Spleen (tissue), 11 donors: Measurements from ENCODE around the gene NT5DC4. TPM values are rescaled to one million over a fixed set of nuclear protein-coding genes. Genes with fewer than 3 reads are reported as not detected.

Experiments used
- DNase-seq: peaks from one replicate; pipeline ENCODE4 v3.0.0-alpha.2; 2020
- H3K27ac ChIP-seq, 8 donors: fragments of 200-600 bp; sonication (generic) in 7 of 8; 1 replicate in 4 of 8; 2 replicates in 4 of 8; pipeline versions ENCODE4 v1.5.0 to v1.8.0; 2016 to 2021; ENCODE audit warnings: inconsistent platforms in 4 of 8, mild to moderate bottlenecking in 4 of 8, moderate library complexity in 1 of 8
- H3K27me3 ChIP-seq, 7 donors: fragments of 200-600 bp; sonication (generic) in 6 of 7; replicated peaks in 1 of 7; 1 replicate in 4 of 7; 2 replicates in 3 of 7; pipeline versions ENCODE4 v1.5.0 to v1.8.0; 2016 to 2021; ENCODE audit warnings: inconsistent platforms in 3 of 7, mild to moderate bottlenecking in 1 of 7
- H3K36me3 ChIP-seq, 6 donors: fragments of 200-600 bp; sonication (generic) in 5 of 6; 1 replicate in 4 of 6; 2 replicates in 2 of 6; pipeline versions ENCODE4 v1.5.0 to v1.8.0; 2016 to 2021; ENCODE audit warnings: inconsistent platforms in 2 of 6
- H3K4me1 ChIP-seq, 6 donors: fragments of 200-600 bp; sonication (generic) in 5 of 6; 1 replicate in 3 of 6; 2 replicates in 3 of 6; pipeline versions ENCODE4 v1.5.0 to v1.8.0; 2016 to 2021; ENCODE audit warnings: inconsistent platforms in 3 of 6
- H3K4me3 ChIP-seq, 8 donors: fragments of 200-600 bp; sonication (generic) in 7 of 8; 1 replicate in 4 of 8; 2 replicates in 4 of 8; pipeline versions ENCODE4 v1.5.0 to v1.8.0; 2016 to 2021; ENCODE audit warnings: inconsistent platforms in 4 of 8, mild to moderate bottlenecking in 4 of 8, moderate library complexity in 2 of 8
- H3K9me3 ChIP-seq, 8 donors: fragments of 200-600 bp; sonication (generic) in 7 of 8; 1 replicate in 4 of 8; 2 replicates in 4 of 8; pipeline versions ENCODE4 v1.5.0 to v1.8.0; 2016 to 2021; ENCODE audit warnings: inconsistent platforms in 4 of 8
- CTCF ChIP-seq, 11 experiments: fragments of 200-600 bp in 7 of 11; fragments of 450-650 bp in 4 of 11; sonication (generic) in 4 of 11; IDR thresholded peaks in 8 of 11; conservative IDR thresholded peaks in 3 of 11; 1 replicate in 7 of 11; 2 replicates in 4 of 11; pipeline versions ENCODE4 v1.4.0 to v1.8.0; 2016 to 2021; ENCODE audit warnings: antibody characterized with exemption in 11 of 11, inconsistent platforms in 4 of 11, mild to moderate bottlenecking in 1 of 11
- POLR2A ChIP-seq, 3 donors: fragments of 450-650 bp; IDR thresholded peaks; one replicate each; pipeline ENCODE4 v1.5.1; 2017; ENCODE audit warnings: antibody characterized with exemption in 3 of 3, mild to moderate bottlenecking in 1 of 3
- POLR2AphosphoS5 ChIP-seq, 3 donors: sonication (generic); formaldehyde crosslinking; IDR thresholded peaks; one replicate each; pipeline ENCODE4 v1.5.1; 2017; ENCODE audit warnings: antibody characterized with exemption in 3 of 3
- WGBS, 5 donors: extraction: QIAGEN DNeasy Blood & Tissue Kit in 3 of 5; methylation state at CpG; one replicate each; pipeline versions ENCODE4 v1.1.5 to v1.1.7; 2013 to 2018; 5-methylcytosine and 5-hydroxymethylcytosine counted together
- intact Hi-C: fragments of 100-400 bp; cut with DNase I; formaldehyde crosslinking; loops from one replicate; pipeline ENCODE4 v1.15.0; 2023; ENCODE audit warnings: low total_unique reads
- polyA plus RNA-seq, 3 donors: library from polyadenylated mRNA; stranded (reverse); fragments of 200-250 nt; gene quantifications; one replicate each; pipeline ENCODE4 v1.2.1, GENCODE V29; 2013
- total RNA-seq, 7 donors: library from RNA; depleted of rRNA in 3 of 7; stranded (reverse); fragments of >200 nt in 3 of 7; fragmentation: NEBNext Ultra II Directional in 4 of 7; extraction: Animal tissue kit (Norgen Biotek cat#: 25700) in 4 of 7; gene quantifications; one replicate each; pipeline versions ENCODE4 v1.1.0 to v1.2.1, GENCODE V29; 2016 to 2021
- donor health status: healthy with polysubstance abuse.
- donor health status: DM: no; HTN: no; CAD: no; lungs with moderate emphysema.
- donor health status: DM: no; HTN: no; CAD: no.
- donor health status: Bipolar disorder and iron deficiency.
- donor health status: healthy.
- donor health status: DM: no; HTN: no; CAD: no.
- donor health status: DM: yes; HTN: yes; CAD: no.

The NT5DC4 gene
- total and polyA plus RNA-seq, 10 donors = 0.28 to 3.8 (median 1.6) TPM

- H3K9me3 ChIP-seq = no peaks in the 10 kb centered on the region
- H3K4me1 ChIP-seq = peaks cover 4 to 41% (median 12%) of the 10 kb centered on the region in 6 donors
- no peaks in the 10 kb centered on the region for H3K36me3 ChIP-seq
- no peak for DNase-seq
- 77 to 83% (median 79%) methylated on average over 3 of the region's 3 CpGs for WGBS, 5 donors
- intact Hi-C loops = no loop called here
- no peak overlapping the region for H3K4me3 ChIP-seq
- TF ChIP-seq POLR2A (IDR thresholded peaks at IDR 0.05) = no peak
- TF ChIP-seq POLR2AphosphoS5 (IDR thresholded peaks at IDR 0.05) = no peak
- TF ChIP-seq CTCF (IDR thresholded peaks at IDR 0.05 in 8 of 11, conservative IDR thresholded peaks at IDR 0.05 in 3 of 11) = no peak
- H3K27me3 ChIP-seq = no peaks in the 10 kb centered on the region
- H3K27ac ChIP-seq = no peak overlapping the region
These were observed 41.3 kb upstream of the NT5DC4 start for GRCh38 chr2:112679484-112679883.

DNA sequence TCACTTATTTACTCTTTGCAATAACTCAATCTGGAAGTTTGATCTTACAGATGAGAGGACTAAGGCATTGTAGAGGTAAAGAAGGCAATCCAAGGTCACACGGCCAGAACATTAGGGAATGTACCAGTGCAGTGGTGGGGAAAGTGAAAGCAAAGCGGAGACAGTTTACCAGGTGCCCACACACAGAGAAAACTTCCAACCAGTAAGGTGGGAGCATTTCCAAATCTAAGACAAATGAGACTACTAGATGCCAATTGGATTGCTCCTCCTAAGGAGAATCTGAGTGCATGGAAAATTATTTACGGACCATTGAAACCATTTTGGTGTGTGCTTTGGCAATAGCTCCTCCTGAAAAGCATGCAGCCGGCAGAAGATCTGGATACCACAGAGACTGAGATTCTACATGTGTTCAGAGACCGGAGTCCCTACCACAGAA is 40.1 kb upstream of the NT5DC4 start:
- Histone ChIP-seq H3K4me3 (no peak overlapping the region), H3K27ac (no peak overlapping the region), H3K36me3 (no peaks in the 10 kb centered on the region), H3K27me3 (no peaks in the 10 kb centered on the region), H3K9me3 (no peaks in the 10 kb centered on the region), H3K4me1 (peaks cover 4 to 42% (median 13%) of the 10 kb centered on the region in 6 donors)
- intact Hi-C loops = no loop called here
- 76 to 87% (median 81%) methylated on average over 5 of the region's 5 CpGs for WGBS, 5 donors
- DNase-seq = no peak
- no peak for TF ChIP-seq POLR2A (IDR thresholded peaks at IDR 0.05)
- TF ChIP-seq CTCF (IDR thresholded peaks at IDR 0.05 in 8 of 11, conservative IDR thresholded peaks at IDR 0.05 in 3 of 11) = no peak
- no peak for TF ChIP-seq POLR2AphosphoS5 (IDR thresholded peaks at IDR 0.05)

DNA sequence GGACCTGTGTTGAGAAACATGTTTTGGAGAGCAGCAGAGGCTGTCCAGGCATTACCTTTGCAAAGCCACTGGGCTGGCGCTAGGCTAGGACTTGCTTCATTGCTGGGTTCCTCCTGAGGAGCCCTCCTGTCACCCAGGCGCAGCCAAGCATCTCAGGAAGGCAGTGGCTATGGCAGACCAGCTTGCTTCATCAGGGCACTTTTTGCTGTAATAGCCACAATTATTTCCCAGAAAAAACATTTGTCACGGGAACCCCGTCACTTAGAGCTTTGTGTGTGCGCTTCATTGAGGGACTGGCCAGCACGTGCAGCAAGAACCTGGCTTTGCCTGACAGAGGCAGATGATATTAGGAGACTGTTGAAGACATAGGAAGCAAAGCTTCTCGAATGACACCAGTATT is 38.7 kb upstream of the NT5DC4 start:
- no peak overlapping the region for H3K4me3 ChIP-seq
- peak; percentile 83 for DNase-seq
- TF ChIP-seq POLR2AphosphoS5 (IDR thresholded peaks at IDR 0.05) = no peak
- TF ChIP-seq POLR2A (IDR thresholded peaks at IDR 0.05) = no peak
- TF ChIP-seq CTCF (IDR thresholded peaks at IDR 0.05 in 8 of 11, conservative IDR thresholded peaks at IDR 0.05 in 3 of 11) = no peak
- peaks cover 7 to 53% (median 17%) of the 10 kb centered on the region in 6 donors for H3K4me1 ChIP-seq
- intact Hi-C loops = no loop called here
- peak overlapping the region in 2 of 8 donors; percentile 17 to 35 for H3K27ac ChIP-seq
- H3K36me3 ChIP-seq = no peaks in the 10 kb centered on the region
- no peaks in the 10 kb centered on the region for H3K27me3 ChIP-seq
- no peaks in the 10 kb centered on the region for H3K9me3 ChIP-seq
- WGBS, 5 donors = 50 to 83% (median 69%) methylated on average over 3 to 7 of the region's 7 CpGs

DNA sequence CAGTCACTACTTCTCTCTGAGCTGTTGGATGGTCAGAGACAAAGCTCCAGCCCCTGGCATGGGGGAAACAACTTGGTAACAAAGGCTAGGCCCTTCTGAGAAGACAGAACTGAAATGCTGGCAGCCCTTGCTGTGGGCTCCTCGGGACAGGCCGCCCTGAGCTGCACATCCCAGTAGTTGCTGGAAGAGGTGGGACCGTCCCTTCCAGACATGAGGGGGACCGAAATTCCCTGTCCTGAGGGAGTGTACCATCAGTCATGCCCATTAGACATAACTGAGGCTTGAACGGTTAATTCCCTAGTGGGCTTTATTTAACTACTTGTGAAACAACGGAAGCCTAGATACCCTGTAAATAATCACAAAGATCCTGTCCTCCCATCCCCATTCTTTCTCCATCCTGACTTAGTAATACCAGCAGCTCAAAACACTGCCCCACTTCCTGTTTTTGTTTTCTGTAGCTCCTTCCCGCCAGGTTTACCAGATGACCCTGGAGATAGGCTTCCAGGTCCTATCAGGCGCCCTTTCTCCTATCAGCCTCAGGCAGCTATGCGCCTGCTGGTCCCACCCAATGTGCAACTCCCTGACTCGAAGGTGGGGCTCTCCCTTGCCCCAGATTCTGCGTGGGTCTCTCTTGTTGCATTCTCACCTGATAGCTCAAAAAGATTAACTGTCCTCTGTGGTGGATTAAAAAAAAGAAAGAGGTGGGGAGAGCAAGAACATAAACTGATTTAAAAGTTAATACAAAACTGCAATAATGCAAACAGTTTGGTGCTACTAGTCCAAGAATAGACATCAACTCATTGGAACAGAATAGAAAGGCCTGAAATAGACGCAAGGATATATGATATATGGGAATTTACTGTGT is 37.0 kb upstream of the NT5DC4 start:
- no peaks in the 10 kb centered on the region for H3K27me3 ChIP-seq
- intact Hi-C loops = no loop called here
- DNase-seq = no peak
- no peak overlapping the region for H3K4me3 ChIP-seq
- WGBS, 5 donors = 71 to 82% (median 74%) methylated on average over 12 of the region's 12 CpGs
- no peaks in the 10 kb centered on the region for H3K9me3 ChIP-seq
- H3K36me3 ChIP-seq = no peaks in the 10 kb centered on the region
- TF ChIP-seq POLR2AphosphoS5 (IDR thresholded peaks at IDR 0.05) (no peak), POLR2A (IDR thresholded peaks at IDR 0.05) (no peak), CTCF (IDR thresholded peaks at IDR 0.05 in 8 of 11, conservative IDR thresholded peaks at IDR 0.05 in 3 of 11) (no peak)
- peaks cover 7 to 60% (median 17%) of the 10 kb centered on the region in 6 donors for H3K4me1 ChIP-seq
- peak overlapping the region in 1 of 8 donors; percentile 1 for H3K27ac ChIP-seq
